ACC112 (cell line): ENCODE results near the gene SLC39A7.

Experiments used
- H2AFZ ChIP-seq: fragments of 200-600 bp; sonication (generic); one replicate; pipeline ENCODE4 v1.6.0; 2017; ENCODE audit warnings: antibody characterized with exemption, low read length; ENCODE audit not compliant: unreplicated experiment
- H3K27ac ChIP-seq: fragments of 200-600 bp; sonication (generic); 2 replicates; pipeline ENCODE4 v1.5.1; 2014; ENCODE audit warnings: low read depth, mild to moderate bottlenecking, antibody characterized with exemption, low read length, moderate library complexity
- H3K27me3 ChIP-seq: fragments of 200-600 bp; sonication (generic); 2 replicates; pipeline ENCODE4 v1.6.1; 2014; ENCODE audit warnings: mild to moderate bottlenecking, antibody characterized with exemption, low read length, moderate library complexity, mixed read lengths; ENCODE audit not compliant: insufficient read depth
- H3K36me3 ChIP-seq: fragments of 200-600 bp; sonication (generic); 2 replicates; pipeline ENCODE4 v1.6.1; 2016; ENCODE audit warnings: mild to moderate bottlenecking, antibody characterized with exemption, low read length, moderate library complexity, mixed read lengths; ENCODE audit not compliant: insufficient read depth
- H3K4me1 ChIP-seq: fragments of 200-600 bp; sonication (generic); one replicate; pipeline ENCODE4 v1.6.1; 2016; ENCODE audit warnings: low read length, mixed read lengths; ENCODE audit not compliant: insufficient read depth, unreplicated experiment, control insufficient read depth
- H3K4me3 ChIP-seq: fragments of 200-600 bp; sonication (generic); 2 replicates; pipeline ENCODE4 v1.5.1; 2014; ENCODE audit warnings: mild to moderate bottlenecking, low read depth, low read length
- H3K79me2 ChIP-seq: fragments of 200-600 bp; sonication (generic); one replicate; pipeline ENCODE4 v1.6.0; 2016; ENCODE audit warnings: low read length; ENCODE audit not compliant: control insufficient read depth, unreplicated experiment, insufficient read depth

Gene SLC39A7

GRCh38 chr6:33205191-33206026 is 4.7 kb downstream of the SLC39A7 start:
- peaks cover 51% of the 10 kb centered on the region for H3K4me1 ChIP-seq
- peak overlapping the region; percentile 90 for H3K27ac ChIP-seq
- peaks cover 34% of the 10 kb centered on the region for H3K79me2 ChIP-seq
- H3K4me3 ChIP-seq, result peak overlapping the region; percentile 70
- no peaks in the 10 kb centered on the region for H3K27me3 ChIP-seq
- peaks cover 15% of the 10 kb centered on the region; the same call in 1 of the 2 replicates for H3K36me3 ChIP-seq
- no peak overlapping the region for H2AFZ ChIP-seq

GRCh38 chr6:33206027-33206863 is 5.6 kb downstream of the SLC39A7 start:
- H2AFZ ChIP-seq, result no peak overlapping the region
- H3K4me1 ChIP-seq, result peaks cover 51% of the 10 kb centered on the region
- H3K27me3 ChIP-seq, result no peaks in the 10 kb centered on the region
- H3K4me3 ChIP-seq, result peak overlapping the region; percentile 79; the same call in 1 of the 2 replicates
- H3K79me2 ChIP-seq, result peaks cover 29% of the 10 kb centered on the region
- peaks cover 15% of the 10 kb centered on the region; the same call in 1 of the 2 replicates for H3K36me3 ChIP-seq
- H3K27ac ChIP-seq, result peak overlapping the region; percentile 90

- no peaks in the 10 kb centered on the region for H3K27me3 ChIP-seq
- peaks cover 11% of the 10 kb centered on the region; the same call in 1 of the 2 replicates for H3K36me3 ChIP-seq
- peaks cover 21% of the 10 kb centered on the region for H3K79me2 ChIP-seq
- peaks cover 47% of the 10 kb centered on the region for H3K4me1 ChIP-seq
- H2AFZ ChIP-seq, result no peak overlapping the region
- peak overlapping the region; percentile 79 for H3K4me3 ChIP-seq
- H3K27ac ChIP-seq, result peak overlapping the region; percentile 90
Measured at GRCh38 chr6:33206864-33207551, 6.3 kb downstream of the SLC39A7 start.

- Histone ChIP-seq H3K4me3 (peak overlapping the region; percentile 79), H2AFZ (peak overlapping the region; percentile 32), H3K79me2 (peaks cover 15% of the 10 kb centered on the region), H3K36me3 (peaks cover 5% of the 10 kb centered on the region; the same call in 1 of the 2 replicates), H3K4me1 (peaks cover 44% of the 10 kb centered on the region), H3K27me3 (no peaks in the 10 kb centered on the region), H3K27ac (peak overlapping the region; percentile 90)
Measured at GRCh38 chr6:33207552-33208090, 7.0 kb downstream of the SLC39A7 start.

- peak within 1 kb of the TSS; percentile 32 for H2AFZ ChIP-seq
- peaks cover 45% of the 10 kb centered on the region for H3K4me1 ChIP-seq
Measured at GRCh38 chr6:33208091-33208967, 7.7 kb downstream of the SLC39A7 start, which contains the start of gene RING1. Gene RING1 (plus strand): TSS chr6:33208500. CDS start chr6:33208823, 323 bp downstream.

GRCh38 chr6:33209856-33210255 is 9.2 kb downstream of the SLC39A7 start:
- Histone ChIP-seq H3K4me1 (peaks cover 36% of the 10 kb centered on the region), H3K27ac (no peak overlapping the region), H3K27me3 (no peaks in the 10 kb centered on the region)

More at GRCh38 chr6:33208091-33208967, 7.7 kb downstream of the SLC39A7 start, which contains the start of gene RING1:
- Histone ChIP-seq H3K79me2 (peaks cover 8% of the 10 kb centered on the region), H3K27ac (peak within 1 kb of the TSS; percentile 90), H3K36me3 (no peaks in the 10 kb centered on the region), H3K4me3 (peak within 1 kb of the TSS; percentile 79), H3K27me3 (no peaks in the 10 kb centered on the region)

GRCh38 chr6:33211136-33211535 is 10.5 kb downstream of the SLC39A7 start:
- Histone ChIP-seq H3K4me1 (peaks cover 24% of the 10 kb centered on the region), H3K4me3 (no peak overlapping the region), H3K27me3 (no peaks in the 10 kb centered on the region), H2AFZ (no peak overlapping the region), H3K79me2 (no peaks in the 10 kb centered on the region), H3K27ac (no peak overlapping the region), H3K36me3 (no peaks in the 10 kb centered on the region)

More at GRCh38 chr6:33209856-33210255, 9.2 kb downstream of the SLC39A7 start:
- no peaks in the 10 kb centered on the region for H3K36me3 ChIP-seq
- no peak overlapping the region for H2AFZ ChIP-seq
- H3K4me3 ChIP-seq, result no peak overlapping the region; the same call in 1 of the 2 replicates
- no peaks in the 10 kb centered on the region for H3K79me2 ChIP-seq

GRCh38 chr6:33211666-33212422 is 11.2 kb downstream of the SLC39A7 start:
- H3K27ac ChIP-seq, result no peak overlapping the region
- H3K79me2 ChIP-seq, result no peaks in the 10 kb centered on the region
- no peak overlapping the region for H2AFZ ChIP-seq
- H3K4me1 ChIP-seq, result peaks cover 16% of the 10 kb centered on the region
- no peaks in the 10 kb centered on the region for H3K27me3 ChIP-seq
- no peaks in the 10 kb centered on the region for H3K36me3 ChIP-seq
- no peak overlapping the region for H3K4me3 ChIP-seq

GRCh38 chr6:33212857-33213165 is 12.1 kb downstream of the SLC39A7 start:
- peak overlapping the region; percentile 2 for H2AFZ ChIP-seq
- no peaks in the 10 kb centered on the region for H3K27me3 ChIP-seq
- no peaks in the 10 kb centered on the region for H3K79me2 ChIP-seq
- H3K4me3 ChIP-seq, result peak overlapping the region; percentile 74
- peaks cover 10% of the 10 kb centered on the region for H3K4me1 ChIP-seq
- no peak overlapping the region for H3K27ac ChIP-seq
- H3K36me3 ChIP-seq, result no peaks in the 10 kb centered on the region
